ENCODE data around the gene PZP.
"Not testable (repeated sequence)": the region's sequence is repeated elsewhere in the genome, so short reads cannot be mapped to it uniquely, and the experiment has no call there.

PZP gene

DNA sequence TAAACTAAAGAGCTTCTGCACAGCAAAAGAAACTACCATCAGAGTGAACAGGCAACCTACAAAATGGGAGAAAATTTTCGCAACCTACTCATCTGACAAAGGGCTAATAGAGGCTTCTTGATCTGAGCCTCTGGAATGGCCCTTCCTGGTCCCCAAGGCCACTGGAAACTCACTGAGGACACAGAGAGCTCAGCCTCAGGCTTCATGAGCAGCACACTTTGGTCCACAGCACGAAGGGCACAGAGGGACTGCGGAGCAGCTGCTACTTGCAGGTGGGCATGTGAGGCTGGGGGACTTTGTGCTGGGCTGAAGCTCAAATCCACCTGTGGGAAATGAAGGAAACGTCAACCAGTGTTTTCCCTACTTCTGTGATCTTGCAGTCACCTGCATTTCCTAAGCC is 27.4 kb downstream of the PZP start:
- DNase-seq, result no peak

DNA sequence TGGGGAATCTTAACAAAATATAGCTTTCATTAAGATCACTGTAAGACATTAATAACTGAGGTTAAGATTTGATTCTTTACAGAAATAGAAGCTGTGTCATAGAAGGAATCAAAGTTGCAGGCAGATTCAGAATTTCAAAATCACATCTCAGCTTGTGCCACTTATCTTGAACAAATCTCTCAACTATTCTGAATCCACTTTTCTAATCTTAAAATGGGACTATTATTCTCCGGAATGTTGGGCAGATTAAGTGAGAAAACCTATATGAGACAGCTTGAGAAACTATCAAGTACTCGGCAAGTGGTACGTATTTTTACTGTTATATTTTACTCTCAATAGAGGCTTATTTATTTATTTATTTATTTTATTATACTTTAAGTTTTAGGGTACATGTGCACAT is 28.4 kb downstream of the PZP start:
- DNase-seq, result no peak

DNA sequence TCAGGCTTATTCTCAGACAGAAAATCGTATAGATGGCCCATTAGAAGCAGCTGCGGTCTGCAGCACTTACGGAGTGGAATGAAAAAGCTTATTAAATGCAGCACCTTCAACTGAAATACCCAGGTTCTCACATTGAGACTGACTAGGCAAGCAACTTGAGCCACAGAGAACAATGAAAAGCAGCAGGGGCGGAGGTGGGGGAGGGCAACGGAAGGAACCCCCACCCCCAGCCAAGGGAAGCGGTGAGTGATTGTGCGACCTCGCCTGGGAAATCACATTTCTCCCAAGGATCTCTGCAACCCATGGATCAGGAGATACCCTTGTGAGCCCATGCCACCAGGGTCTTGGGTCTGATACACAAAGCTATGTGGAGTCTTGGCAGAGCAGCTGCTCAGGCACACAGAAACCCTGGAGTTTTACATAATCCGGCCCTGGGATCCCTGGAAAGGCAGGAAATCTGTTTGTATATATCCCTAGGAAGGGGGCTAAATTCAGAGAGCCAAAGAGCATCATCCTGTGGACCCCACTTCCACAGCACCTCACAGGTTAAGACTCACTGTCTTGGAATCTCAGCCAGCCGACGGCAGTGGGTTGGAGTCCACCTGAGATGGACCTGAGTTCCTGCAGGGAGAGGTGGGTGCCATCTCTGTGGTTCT is 38.1 kb downstream of the PZP start:
- DNase-seq, result no peak

DNA sequence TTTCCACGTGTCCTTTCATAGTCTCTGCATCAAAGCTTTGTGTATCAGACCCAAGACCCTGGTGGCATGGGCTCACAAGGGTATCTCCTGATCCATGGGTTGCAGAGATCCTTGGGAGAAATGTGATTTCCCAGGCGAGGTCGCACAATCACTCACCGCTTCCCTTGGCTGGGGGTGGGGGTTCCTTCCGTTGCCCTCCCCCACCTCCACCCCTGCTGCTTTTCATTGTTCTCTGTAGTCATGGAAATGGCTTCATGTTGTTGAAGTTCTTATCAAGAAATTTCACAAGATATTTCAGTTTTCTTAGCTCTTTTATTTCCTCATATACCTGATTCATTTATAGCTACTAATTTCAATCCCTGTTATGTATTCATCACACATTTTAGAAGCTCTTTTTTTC is 40.9 kb downstream of the PZP start:
- not testable (repeated sequence) for DNase-seq

DNA sequence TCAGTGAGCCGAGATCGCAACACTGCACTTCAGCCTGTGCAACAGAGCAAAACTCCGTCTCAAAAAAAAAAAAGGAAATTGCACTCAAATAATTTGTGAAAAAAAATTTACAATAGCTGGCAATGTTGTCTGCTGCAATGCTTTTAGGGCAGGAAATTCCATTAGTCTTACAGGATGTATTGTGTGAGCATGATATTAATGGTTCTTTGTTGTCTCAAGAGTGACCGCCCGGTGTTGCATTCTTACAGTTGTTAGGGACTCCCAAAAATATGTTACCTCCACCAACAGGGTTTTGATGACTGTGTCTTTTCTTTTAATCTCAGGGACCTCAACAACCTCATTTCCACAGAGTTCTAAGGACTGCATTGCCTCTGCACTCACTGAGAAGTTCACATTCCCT is 44.8 kb downstream of the PZP start:
- DNase-seq, result no peak

GRCh38 chr12:9156119-9156518 is 52.1 kb downstream of the PZP start:
- no peak for DNase-seq

- no peak for DNase-seq
Observed at GRCh38 chr12:9149372-9149771, 58.8 kb downstream of the PZP start.

DNA sequence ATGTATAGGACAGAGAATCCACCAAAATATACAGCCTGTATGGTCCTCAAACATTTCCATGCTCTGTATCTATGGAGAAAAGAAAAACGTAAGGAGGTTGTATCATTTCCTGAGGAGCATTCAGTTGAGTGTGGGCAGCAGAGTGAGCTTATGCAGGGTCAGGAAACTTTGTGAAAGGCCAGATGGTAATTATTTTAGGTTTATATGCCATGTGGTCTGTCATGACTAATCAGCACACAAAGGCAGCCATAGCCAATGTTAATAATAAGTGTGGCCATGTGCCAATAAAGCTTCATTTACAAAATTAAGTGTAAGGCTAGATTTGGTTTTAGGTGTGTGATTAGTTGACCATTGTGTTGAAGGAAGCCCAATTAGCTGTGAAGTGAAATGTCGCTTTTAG is 59.3 kb downstream of the PZP start:
- DNase-seq, result no peak

GRCh38 chr12:9147461-9147860 is 60.7 kb downstream of the PZP start:
- no peak for DNase-seq

GRCh38 chr12:9144730-9145106 is 63.5 kb downstream of the PZP start:
- DNase-seq, result no peak

DNA sequence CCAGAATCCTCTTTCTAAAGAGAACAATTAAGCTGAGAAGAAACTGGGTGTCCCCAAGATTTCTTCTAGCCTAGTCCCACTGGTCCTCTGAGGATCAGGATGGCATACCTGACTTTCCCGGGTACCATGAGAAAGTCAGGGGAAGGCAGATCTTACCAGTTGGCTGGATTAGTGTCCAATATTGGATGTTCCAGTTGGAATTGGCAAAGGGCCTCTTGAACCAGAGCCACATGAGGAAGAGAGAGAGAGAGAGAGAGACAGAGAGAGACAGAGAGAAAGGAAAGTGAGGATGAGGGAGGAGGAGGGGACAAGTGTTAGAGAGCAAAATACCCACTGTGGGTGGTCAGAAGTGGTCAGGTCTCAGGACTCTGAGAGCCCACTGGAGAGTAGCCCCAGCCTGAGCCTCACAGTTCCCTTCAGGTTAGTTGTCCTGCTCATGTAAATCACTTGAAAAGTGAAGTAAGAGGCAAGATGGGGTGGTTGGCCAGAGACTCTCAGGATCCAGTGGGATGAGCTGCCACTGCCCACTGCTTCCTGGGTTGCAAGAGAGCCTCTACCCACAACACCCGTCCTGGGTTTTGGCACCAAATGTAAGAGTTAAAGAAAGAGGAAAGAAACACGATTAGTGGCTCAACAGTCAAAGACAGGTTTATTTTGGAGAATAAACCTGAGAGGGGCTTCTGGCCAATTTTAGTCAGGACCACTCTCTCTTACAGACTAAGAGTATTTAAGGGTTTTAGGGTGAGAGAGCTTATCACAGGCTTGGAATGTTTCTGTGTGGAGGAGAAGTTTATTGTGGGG is 64.1 kb downstream of the PZP start:
- DNase-seq, result no peak

DNA sequence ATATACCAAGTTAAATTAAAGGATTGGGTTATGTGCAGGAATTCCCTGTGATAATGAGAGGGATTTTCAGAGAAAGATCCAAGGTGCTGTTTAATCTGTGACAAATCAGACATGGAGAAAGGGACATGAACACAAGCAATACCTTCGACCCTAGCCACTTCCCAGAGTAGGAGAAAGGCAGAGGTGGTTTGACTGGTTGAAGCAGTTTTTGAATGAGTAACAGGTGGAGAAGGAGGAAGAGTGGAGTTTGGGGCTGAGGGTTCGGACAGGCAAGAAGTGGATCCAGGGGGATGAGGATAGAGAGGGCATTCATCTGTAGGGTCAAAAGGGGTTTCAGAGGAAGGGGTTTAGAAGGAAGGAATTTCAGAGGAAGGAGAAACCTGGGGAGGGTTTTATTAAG is 65.1 kb downstream of the PZP start:
- DNase-seq, result no peak

- DNase-seq, result not testable (repeated sequence)
Observed at GRCh38 chr12:9139588-9140290, 68.5 kb downstream of the PZP start.

GRCh38 chr12:9135903-9136310 is 72.3 kb downstream of the PZP start:
- DNase-seq, result no peak

- DNase-seq, result no peak
Observed at GRCh38 chr12:9134981-9135628, 73.1 kb downstream of the PZP start.

DNA sequence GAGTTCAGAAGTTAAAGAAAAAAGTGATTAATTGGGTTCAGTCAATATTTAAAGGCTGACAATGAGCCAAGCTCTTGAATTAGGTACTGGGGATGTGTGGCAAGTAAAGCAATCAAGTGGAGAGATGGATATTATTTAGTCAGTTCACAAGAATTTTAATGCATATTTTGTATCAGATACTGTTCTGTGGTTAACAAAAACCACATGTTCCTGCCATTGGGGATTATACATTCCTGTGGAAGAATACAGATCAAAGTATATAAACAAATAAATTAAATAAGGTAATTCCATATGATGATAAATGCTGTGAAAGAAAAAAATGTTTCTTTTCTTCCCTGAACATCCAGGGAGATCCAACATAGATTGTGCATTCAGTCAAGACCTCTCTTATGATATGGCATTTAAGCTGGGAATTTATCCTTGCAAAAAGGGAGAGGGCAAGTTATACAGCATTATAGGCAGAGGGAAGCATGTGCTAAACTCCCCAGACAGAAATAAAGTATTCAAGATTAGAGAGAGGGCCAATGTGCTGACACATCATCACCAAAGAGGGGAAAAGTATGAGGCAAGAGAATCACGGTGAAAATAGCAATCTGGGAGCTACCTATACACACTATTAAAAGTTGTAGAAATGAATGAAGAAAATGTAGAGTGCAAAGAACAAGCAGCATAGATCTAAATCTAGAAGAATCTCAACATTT is 74.8 kb downstream of the PZP start:
- no peak for DNase-seq

DNA sequence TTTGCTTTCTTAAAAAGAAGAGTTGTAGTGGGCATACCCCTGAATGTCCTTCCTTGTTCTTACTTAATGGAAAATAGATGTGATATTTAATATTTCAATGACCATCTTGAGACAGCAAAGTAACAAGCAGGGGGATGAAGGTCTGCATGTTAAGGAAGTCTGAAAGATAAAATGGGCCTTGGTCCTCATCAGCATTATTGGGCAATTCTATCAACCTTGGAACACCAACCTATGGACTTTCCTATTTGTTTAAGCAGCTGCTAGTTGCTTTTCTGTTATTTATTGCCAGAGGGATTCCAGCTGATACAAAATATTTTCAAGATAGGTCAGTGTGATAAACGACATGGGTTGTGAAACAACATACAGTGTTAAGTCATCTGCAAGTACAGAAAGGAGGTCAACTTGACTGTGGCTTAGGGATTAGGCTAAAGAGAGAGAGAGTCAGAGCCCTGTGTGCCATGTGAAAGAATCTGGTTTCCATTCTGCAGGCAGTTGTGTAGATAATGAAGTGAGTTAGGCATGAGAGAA is 76.1 kb downstream of the PZP start:
- no peak for DNase-seq

DNA sequence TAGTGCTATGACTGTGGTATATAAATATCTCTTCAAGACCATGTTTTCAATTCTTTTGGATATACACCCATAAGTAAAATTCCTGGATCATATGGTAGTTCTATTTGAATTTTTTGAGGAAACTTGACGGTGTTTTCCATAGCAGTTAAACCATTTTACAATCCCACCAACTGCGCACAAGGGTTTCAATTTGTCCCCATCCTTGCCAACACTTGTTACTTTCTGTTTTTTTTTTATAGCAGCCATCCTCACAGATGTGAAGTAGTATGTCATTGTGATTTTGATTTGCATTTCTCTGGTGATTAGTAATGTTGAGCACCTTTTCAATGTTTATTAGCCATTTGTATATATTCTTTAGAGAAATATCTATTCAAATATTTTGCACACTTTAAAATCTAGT is 78.0 kb downstream of the PZP start:
- DNase-seq, result no peak

- DNase-seq, result no peak
Observed at GRCh38 chr12:9127936-9128663, 80.1 kb downstream of the PZP start.

GRCh38 chr12:9127484-9127883 is 80.7 kb downstream of the PZP start:
- DNase-seq, result no peak

GRCh38 chr12:9124383-9125031 is 83.7 kb downstream of the PZP start:
- no peak for DNase-seq
